H1 (cell line): Measurements from ENCODE around the gene NMB.
"Not testable (repeated sequence)": the region's sequence is repeated elsewhere in the genome, so short reads cannot be mapped to it uniquely, and the experiment has no call there.

Experiments used
- CHD1 ChIP-seq: IDR thresholded peaks from 2 replicates; pipeline ENCODE4 v1.6.1; 2012; ENCODE audit warnings: low read depth, low read length, improper control_type of control experiment
- EZH2 ChIP-seq: fragments of 200-600 bp; sonication (generic); IDR thresholded peaks from 2 replicates; pipeline ENCODE4 v1.7.1; 2012; ENCODE audit warnings: low read depth, mild to moderate bottlenecking, moderate library complexity, low read length, inconsistent platforms; ENCODE audit not compliant: severe bottlenecking
- GABPA ChIP-seq: IDR thresholded peaks from 2 replicates; pipeline ENCODE4 v1.6.1; 2011; ENCODE audit warnings: mild to moderate bottlenecking, low read length, moderate library complexity, borderline replicate concordance; ENCODE audit not compliant: insufficient read depth
- POLR2A ChIP-seq, 2 experiments: IDR thresholded peaks; 1 replicate in 1 of 2; 2 replicates in 1 of 2; pipeline ENCODE4 v1.6.1; 2011; ENCODE audit warnings: low read depth in 2 of 2, low read length in 2 of 2, mild to moderate bottlenecking in 2 of 2; ENCODE audit errors: control extremely low read depth in 1 of 2
- TAF1 ChIP-seq: IDR thresholded peaks from 2 replicates; pipeline ENCODE4 v1.6.1; 2011; ENCODE audit warnings: mild to moderate bottlenecking, low read depth, low read length
- YY1 ChIP-seq: IDR thresholded peaks from 2 replicates; pipeline ENCODE4 v1.6.1; 2011; ENCODE audit warnings: low read depth, mild to moderate bottlenecking, low read length
- TF ChIP-seq, protein P1 (sequence below): IDR thresholded peaks from 2 replicates; pipeline ENCODE4 v1.6.1; 2011; ENCODE audit warnings: low read length, improper control_type of control experiment
- TF ChIP-seq, protein P2 (sequence below), 3 experiments: IDR thresholded peaks; 1 replicate in 2 of 3; 2 replicates in 1 of 3; pipeline versions ENCODE4 v1.5.1 to v1.6.1; 2011; ENCODE audit warnings: low read length in 3 of 3, mild to moderate bottlenecking in 3 of 3, inconsistent platforms in 2 of 3, low read depth in 1 of 3, moderate library complexity in 1 of 3; ENCODE audit not compliant: insufficient read depth in 1 of 3; ENCODE audit errors: control extremely low read depth in 1 of 3

DNA sequence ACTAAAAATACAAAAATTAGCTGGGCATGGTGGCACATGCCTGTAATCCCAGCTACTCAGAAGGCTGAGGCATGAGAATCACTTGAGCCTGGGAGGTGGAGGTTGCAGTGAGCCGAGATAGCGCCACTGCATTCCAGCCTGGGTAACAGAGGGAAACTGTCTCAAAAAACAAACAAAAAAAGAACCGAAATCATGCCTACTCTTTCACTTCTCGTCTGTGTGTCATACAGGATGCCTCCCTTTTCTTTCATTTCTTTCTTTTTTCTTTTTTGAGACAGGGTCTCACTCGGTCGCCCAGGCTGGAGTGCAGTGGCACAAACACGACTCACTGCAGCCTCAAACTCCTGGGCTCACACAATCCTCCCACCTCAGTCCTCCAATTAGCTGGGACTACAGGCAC lies 28.4 kb upstream of the NMB start:
- TF ChIP-seq, protein P1, sequence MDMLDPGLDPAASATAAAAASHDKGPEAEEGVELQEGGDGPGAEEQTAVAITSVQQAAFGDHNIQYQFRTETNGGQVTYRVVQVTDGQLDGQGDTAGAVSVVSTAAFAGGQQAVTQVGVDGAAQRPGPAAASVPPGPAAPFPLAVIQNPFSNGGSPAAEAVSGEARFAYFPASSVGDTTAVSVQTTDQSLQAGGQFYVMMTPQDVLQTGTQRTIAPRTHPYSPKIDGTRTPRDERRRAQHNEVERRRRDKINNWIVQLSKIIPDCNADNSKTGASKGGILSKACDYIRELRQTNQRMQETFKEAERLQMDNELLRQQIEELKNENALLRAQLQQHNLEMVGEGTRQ = not testable (repeated sequence)
- not testable (repeated sequence) for TF ChIP-seq EZH2; YY1; GABPA; TAF1; CHD1; POLR2A (IDR thresholded peaks at IDR 0.05; ENCODE audit: control extremely low read depth in 1 of 2, low read depth in 2 of 2, low read length in 2 of 2)
- TF ChIP-seq, protein P2, sequence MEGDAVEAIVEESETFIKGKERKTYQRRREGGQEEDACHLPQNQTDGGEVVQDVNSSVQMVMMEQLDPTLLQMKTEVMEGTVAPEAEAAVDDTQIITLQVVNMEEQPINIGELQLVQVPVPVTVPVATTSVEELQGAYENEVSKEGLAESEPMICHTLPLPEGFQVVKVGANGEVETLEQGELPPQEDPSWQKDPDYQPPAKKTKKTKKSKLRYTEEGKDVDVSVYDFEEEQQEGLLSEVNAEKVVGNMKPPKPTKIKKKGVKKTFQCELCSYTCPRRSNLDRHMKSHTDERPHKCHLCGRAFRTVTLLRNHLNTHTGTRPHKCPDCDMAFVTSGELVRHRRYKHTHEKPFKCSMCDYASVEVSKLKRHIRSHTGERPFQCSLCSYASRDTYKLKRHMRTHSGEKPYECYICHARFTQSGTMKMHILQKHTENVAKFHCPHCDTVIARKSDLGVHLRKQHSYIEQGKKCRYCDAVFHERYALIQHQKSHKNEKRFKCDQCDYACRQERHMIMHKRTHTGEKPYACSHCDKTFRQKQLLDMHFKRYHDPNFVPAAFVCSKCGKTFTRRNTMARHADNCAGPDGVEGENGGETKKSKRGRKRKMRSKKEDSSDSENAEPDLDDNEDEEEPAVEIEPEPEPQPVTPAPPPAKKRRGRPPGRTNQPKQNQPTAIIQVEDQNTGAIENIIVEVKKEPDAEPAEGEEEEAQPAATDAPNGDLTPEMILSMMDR (IDR thresholded peaks at IDR 0.05; ENCODE audit: control extremely low read depth in 1 of 3, insufficient read depth in 1 of 3, low read depth in 1 of 3, low read length in 3 of 3) = not testable (repeated sequence)
